LHCN-M2 (cell line): ENCODE results near the gene KCNC4. TPM values are rescaled to one million over a fixed set of nuclear protein-coding genes. Genes with fewer than 3 reads are reported as not detected.

Source experiments
- DNase-seq: peaks from one replicate; pipeline ENCODE4 v3.0.0-alpha.2; 2012; ENCODE audit warnings: low read depth
- total RNA-seq: library from RNA; depleted of rRNA; stranded (reverse); fragments of >200 nt; gene quantifications from 2 replicates; pipeline ENCODE4 v1.2.3, GENCODE V29; 2014; rRNA removed

Gene KCNC4
- total RNA-seq, 1 experiment from 2014 or later, result 0.46 TPM

- no peak for DNase-seq
Observed at GRCh38 chr1:110250749-110251148, 40.6 kb downstream of the KCNC4 start.

- DNase-seq, result no peak
Observed at GRCh38 chr1:110253213-110253612, 43.1 kb downstream of the KCNC4 start.

GRCh38 chr1:110254604-110255391 is 44.7 kb downstream of the KCNC4 start:
- DNase-seq, result no peak

- DNase-seq, result no peak
Observed at GRCh38 chr1:110255392-110255787, 45.3 kb downstream of the KCNC4 start.

- DNase-seq, result no peak
Observed at GRCh38 chr1:110258734-110259133, 48.6 kb downstream of the KCNC4 start.

- no peak for DNase-seq
Observed at GRCh38 chr1:110259770-110260169, 49.7 kb downstream of the KCNC4 start.

Other genes with a start within 250 kb of the KCNC4 start
- gene AHCYL1, start 225.5 kb upstream of the KCNC4 start, total RNA-seq, result 28.0 and 33.0 TPM in 2 replicates
- gene STRIP1, start 175.7 kb upstream of the KCNC4 start, total RNA-seq, result 41.2 and 46.2 TPM in 2 replicates
- not detected in 2 replicates for gene ALX3, start 139.6 kb upstream of the KCNC4 start, total RNA-seq
- gene UBL4B, start 97.9 kb upstream of the KCNC4 start, total RNA-seq, result not detected in 2 replicates
- 0.23 and 0.38 TPM in 2 replicates for gene SLC6A17, start 59.8 kb upstream of the KCNC4 start, total RNA-seq
- gene RBM15, start 129.1 kb downstream of the KCNC4 start, total RNA-seq, result 30.3 and 33.3 TPM in 2 replicates
- 8.0 and 8.1 TPM in 2 replicates for gene SLC16A4, start 180.7 kb downstream of the KCNC4 start, total RNA-seq
- 101 and 116 TPM in 2 replicates for gene LAMTOR5, start 197.4 kb downstream of the KCNC4 start, total RNA-seq
- gene PROK1, start 240.8 kb downstream of the KCNC4 start, total RNA-seq, result not detected in 2 replicates